Tibial nerve (tissue), 4 donors: ENCODE results near the gene ACTL10.

Experiments used
- EP300 ChIP-seq, 2 donors: sonication (generic); formaldehyde crosslinking; IDR thresholded peaks; one replicate each; pipeline ENCODE4 v1.6.1; 2017; ENCODE audit warnings: antibody characterized with exemption in 2 of 2, mild to moderate bottlenecking in 1 of 2
- POLR2A ChIP-seq, 2 donors: fragments of 450-650 bp; IDR thresholded peaks; one replicate each; pipeline ENCODE4 v1.6.1; 2017; ENCODE audit warnings: antibody characterized with exemption in 2 of 2, mild to moderate bottlenecking in 2 of 2, moderate library complexity in 2 of 2
- TF ChIP-seq, protein P1 (sequence below), 5 experiments: fragments of 200-600 bp in 3 of 5; fragments of 450-650 bp in 2 of 5; sonication (generic) in 3 of 5; IDR thresholded peaks; one replicate each; pipeline ENCODE4 v1.5.1; 2016 to 2019; ENCODE audit warnings: antibody characterized with exemption in 5 of 5, mild to moderate bottlenecking in 3 of 5, moderate library complexity in 2 of 5

DNA sequence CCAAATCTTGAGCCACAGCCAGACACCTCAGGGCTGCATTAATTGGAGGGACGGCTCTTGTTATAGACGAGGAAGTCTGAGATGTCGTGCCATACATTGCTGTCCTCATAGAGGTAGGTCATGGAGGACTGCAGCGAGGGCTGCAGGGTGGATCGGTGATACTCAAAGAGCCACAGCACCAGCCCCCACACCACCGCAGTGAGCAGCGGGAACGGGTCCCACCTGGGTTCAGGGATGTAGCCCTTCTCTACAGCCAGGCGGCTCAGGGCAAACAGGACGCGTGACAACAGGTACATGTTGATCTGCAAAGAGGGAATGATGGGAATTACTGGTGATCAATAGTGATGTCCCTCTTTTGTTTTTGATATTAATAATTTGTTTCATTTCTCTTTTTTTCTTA lies 40.9 kb downstream of the ACTL10 start:
- TF ChIP-seq EP300 (IDR thresholded peaks at IDR 0.05) (no peak), POLR2A (IDR thresholded peaks at IDR 0.05) (no peak)
- TF ChIP-seq, protein P1, sequence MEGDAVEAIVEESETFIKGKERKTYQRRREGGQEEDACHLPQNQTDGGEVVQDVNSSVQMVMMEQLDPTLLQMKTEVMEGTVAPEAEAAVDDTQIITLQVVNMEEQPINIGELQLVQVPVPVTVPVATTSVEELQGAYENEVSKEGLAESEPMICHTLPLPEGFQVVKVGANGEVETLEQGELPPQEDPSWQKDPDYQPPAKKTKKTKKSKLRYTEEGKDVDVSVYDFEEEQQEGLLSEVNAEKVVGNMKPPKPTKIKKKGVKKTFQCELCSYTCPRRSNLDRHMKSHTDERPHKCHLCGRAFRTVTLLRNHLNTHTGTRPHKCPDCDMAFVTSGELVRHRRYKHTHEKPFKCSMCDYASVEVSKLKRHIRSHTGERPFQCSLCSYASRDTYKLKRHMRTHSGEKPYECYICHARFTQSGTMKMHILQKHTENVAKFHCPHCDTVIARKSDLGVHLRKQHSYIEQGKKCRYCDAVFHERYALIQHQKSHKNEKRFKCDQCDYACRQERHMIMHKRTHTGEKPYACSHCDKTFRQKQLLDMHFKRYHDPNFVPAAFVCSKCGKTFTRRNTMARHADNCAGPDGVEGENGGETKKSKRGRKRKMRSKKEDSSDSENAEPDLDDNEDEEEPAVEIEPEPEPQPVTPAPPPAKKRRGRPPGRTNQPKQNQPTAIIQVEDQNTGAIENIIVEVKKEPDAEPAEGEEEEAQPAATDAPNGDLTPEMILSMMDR (IDR thresholded peaks at IDR 0.05), result no peak
